HepG2 (cell line): Measurements from ENCODE around the gene MRPL36. TPM values are rescaled to one million over a fixed set of nuclear protein-coding genes. Genes with fewer than 3 reads are reported as not detected.

Experiments used
- HNF4A ChIP-seq: sonication (generic); formaldehyde crosslinking; IDR thresholded peaks from 2 replicates; pipeline ENCODE4 v1.4.0; 2020; ENCODE audit warnings: missing genetic modification reagents
- KLF15 ChIP-seq: sonication (generic); formaldehyde crosslinking; IDR thresholded peaks from 2 replicates; pipeline ENCODE4 v1.8.1; 2023; ENCODE audit warnings: borderline replicate concordance, mild to moderate bottlenecking, inconsistent platforms, missing genetic modification reagents, mixed read lengths
- LBX2 ChIP-seq: sonication (generic); formaldehyde crosslinking; IDR thresholded peaks from 2 replicates; pipeline ENCODE4 v1.5.0; 2020; ENCODE audit warnings: missing genetic modification reagents, mild to moderate bottlenecking, borderline replicate concordance
- MAX ChIP-seq: IDR thresholded peaks from 2 replicates; pipeline ENCODE4 v1.6.1; 2012; ENCODE audit warnings: inconsistent platforms
- MEIS1 ChIP-seq: sonication (generic); formaldehyde crosslinking; IDR thresholded peaks from 2 replicates; pipeline ENCODE4 v1.9.0; 2021; ENCODE audit warnings: mild to moderate bottlenecking, missing genetic modification reagents, moderate library complexity, borderline replicate concordance
- MTF1 ChIP-seq: sonication (generic); formaldehyde crosslinking; IDR thresholded peaks from 2 replicates; pipeline ENCODE4 v1.5.0; 2020; ENCODE audit warnings: missing genetic modification reagents
- MYNN ChIP-seq: sonication (generic); formaldehyde crosslinking; IDR thresholded peaks from 2 replicates; pipeline ENCODE4 v1.4.0; 2020; ENCODE audit warnings: mild to moderate bottlenecking, low read depth, missing genetic modification reagents
- RERE ChIP-seq: IDR thresholded peaks from 2 replicates; pipeline ENCODE4 v1.6.1; 2016; ENCODE audit warnings: low read depth, missing genetic modification reagents, missing compliant biosample characterization
- TEF ChIP-seq: sonication (generic); formaldehyde crosslinking; IDR thresholded peaks from 2 replicates; pipeline ENCODE4 v1.5.0; 2020; ENCODE audit warnings: missing genetic modification reagents
- TP53 ChIP-seq: sonication (generic); formaldehyde crosslinking; conservative IDR thresholded peaks from 2 replicates; pipeline ENCODE4 v1.4.0; 2020; ENCODE audit warnings: missing genetic modification reagents
- TSC22D2 ChIP-seq: sonication (generic); formaldehyde crosslinking; IDR thresholded peaks from 2 replicates; pipeline ENCODE4 v1.5.1; 2020; ENCODE audit warnings: missing genetic modification reagents, mild to moderate bottlenecking, borderline replicate concordance
- ZFP37 ChIP-seq: sonication (generic); formaldehyde crosslinking; IDR thresholded peaks from 2 replicates; pipeline ENCODE4 v1.4.0; 2020; ENCODE audit warnings: missing genetic modification reagents, borderline replicate concordance
- ZNF343 ChIP-seq: sonication (generic); formaldehyde crosslinking; IDR thresholded peaks from 2 replicates; pipeline ENCODE4 v1.4.0; 2020; ENCODE audit warnings: mild to moderate bottlenecking, missing genetic modification reagents
- ZNF576 ChIP-seq: sonication (generic); formaldehyde crosslinking; IDR thresholded peaks from 2 replicates; pipeline ENCODE4 v1.4.0; 2020; ENCODE audit warnings: mild to moderate bottlenecking, missing genetic modification reagents
- ZNF609 ChIP-seq: sonication (generic); formaldehyde crosslinking; IDR thresholded peaks from 2 replicates; pipeline ENCODE4 v1.4.0; 2020; ENCODE audit warnings: mild to moderate bottlenecking, missing genetic modification reagents, borderline replicate concordance
- polyA plus RNA-seq, 8 experiments: library from polyadenylated mRNA; depleted of rRNA in 3 of 8; stranded (reverse) in 7 of 8; unstranded in 1 of 8; fragments of >200 nt; fragmentation: Illumina TruSeq in 4 of 8; extraction: Trizol in 4 of 8; gene quantifications; 2 replicates each; pipeline versions ENCODE4 v1.2.1 to v1.2.3, GENCODE V29; 2011 to 2016; ENCODE audit warnings: low read depth in 4 of 8, missing spikeins in 1 of 8, mixed read lengths in 1 of 8; ENCODE audit not compliant: insufficient read depth in 1 of 8
- total RNA-seq, 5 experiments: library from RNA; depleted of rRNA; stranded (reverse); fragments of >200 nt; fragmentation: Illumina TruSeq; extraction: Trizol; gene quantifications; 2 replicates each; pipeline ENCODE4 v1.2.3, GENCODE V29; 2016; ENCODE audit warnings: low read depth in 1 of 5

Gene MRPL36
- total and polyA plus RNA-seq, 2 of the 13 experiments (the other 11 are each of a cell fraction or from before 2014, with no cell fraction given): 71.3 to 113 TPM

GRCh38 chr5:1801222-1801966 lies 1.8 kb upstream of the MRPL36 start, which contains the start of gene NDUFS6 (continued):
- TF ChIP-seq TEF (no peak), LBX2 (CRISPR knock-in tag) (0 out of 2 replicates have a peak, but pooled peaks have one; percentile 40), KLF15 (CRISPR knock-in tag) (no peak), TP53 (CRISPR knock-in tag) (peak; percentile 75), RERE (CRISPR knock-in tag) (no peak), ZFP37 (no peak), MYNN (CRISPR knock-in tag) (no peak), HNF4A (CRISPR knock-in tag) (peak; percentile 69), ZNF576 (CRISPR knock-in tag) (no peak), MAX (peak; percentile 81), MEIS1 (CRISPR knock-in tag) (peak; percentile 45; the same call in 1 of the 2 replicates), ZNF609 (CRISPR knock-in tag) (no peak), TSC22D2 (CRISPR knock-in tag) (peak; percentile 25; the same call in 1 of the 2 replicates), ZNF343 (CRISPR knock-in tag) (peak; percentile 36; the same call in 1 of the 2 replicates), MTF1 (no peak)
